HL-60/S4 (cell line): Measurements from ENCODE around the gene CLDN19.

Experiments
- in situ Hi-C: fragments of 300-500 bp; cut with MboI; formaldehyde crosslinking; loops from 2 replicates; pipeline ENCODE4 v1.14.3; 2022; ENCODE audit warnings: low sequenced_read_pairs

CLDN19 gene

DNA sequence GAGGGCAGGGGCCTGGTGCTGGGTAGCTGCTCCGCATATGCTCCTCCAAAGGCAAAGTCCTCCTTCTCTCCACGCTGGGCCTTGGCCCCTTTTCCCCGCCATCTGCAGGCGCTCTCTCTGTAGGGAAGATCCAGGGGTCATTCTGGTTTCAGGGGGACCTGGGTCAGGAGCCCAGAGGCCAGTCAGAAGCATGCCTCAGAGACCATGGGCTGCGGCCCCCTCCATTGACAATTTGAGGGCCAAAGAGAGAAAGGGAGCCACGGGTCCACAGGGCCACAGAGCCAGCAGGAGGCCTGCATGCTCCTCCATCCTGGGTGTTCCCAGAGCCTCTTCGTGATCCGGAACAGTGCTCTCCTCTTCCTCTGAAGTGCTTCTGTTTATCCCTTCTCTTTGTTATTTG, 2.1 kb upstream of the CLDN19 start:
- in situ Hi-C loops = loop anchor here (10.0 to 25.0 kb wide), 2 partner anchors 397 to 580 kb away; partner anchors contain the start of genes GUCA2A and GUCA2B

DNA sequence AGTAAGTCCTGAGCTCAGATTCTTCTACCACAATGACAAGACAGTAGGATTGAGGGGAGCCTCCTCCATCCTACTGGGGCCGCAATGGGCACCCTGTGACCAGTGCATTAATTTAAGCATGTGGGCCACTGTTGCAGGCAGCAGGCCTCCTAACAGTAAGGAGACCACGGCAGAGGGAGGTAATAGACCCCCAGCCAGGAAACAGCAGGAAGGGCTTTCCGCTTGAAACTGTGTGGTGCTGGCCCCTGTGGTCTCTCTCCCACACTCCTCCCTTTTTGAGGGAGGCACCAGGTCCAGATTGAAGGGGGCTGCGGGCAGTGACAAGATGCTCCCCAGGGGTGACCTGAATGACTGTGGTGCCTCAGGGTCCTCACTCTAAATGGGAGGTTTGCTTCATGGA, 1.7 kb upstream of the CLDN19 start:
- in situ Hi-C loops = loop anchor here (10.0 to 25.0 kb wide), 2 partner anchors 397 to 579 kb away; partner anchors contain the start of genes GUCA2A and GUCA2B

DNA sequence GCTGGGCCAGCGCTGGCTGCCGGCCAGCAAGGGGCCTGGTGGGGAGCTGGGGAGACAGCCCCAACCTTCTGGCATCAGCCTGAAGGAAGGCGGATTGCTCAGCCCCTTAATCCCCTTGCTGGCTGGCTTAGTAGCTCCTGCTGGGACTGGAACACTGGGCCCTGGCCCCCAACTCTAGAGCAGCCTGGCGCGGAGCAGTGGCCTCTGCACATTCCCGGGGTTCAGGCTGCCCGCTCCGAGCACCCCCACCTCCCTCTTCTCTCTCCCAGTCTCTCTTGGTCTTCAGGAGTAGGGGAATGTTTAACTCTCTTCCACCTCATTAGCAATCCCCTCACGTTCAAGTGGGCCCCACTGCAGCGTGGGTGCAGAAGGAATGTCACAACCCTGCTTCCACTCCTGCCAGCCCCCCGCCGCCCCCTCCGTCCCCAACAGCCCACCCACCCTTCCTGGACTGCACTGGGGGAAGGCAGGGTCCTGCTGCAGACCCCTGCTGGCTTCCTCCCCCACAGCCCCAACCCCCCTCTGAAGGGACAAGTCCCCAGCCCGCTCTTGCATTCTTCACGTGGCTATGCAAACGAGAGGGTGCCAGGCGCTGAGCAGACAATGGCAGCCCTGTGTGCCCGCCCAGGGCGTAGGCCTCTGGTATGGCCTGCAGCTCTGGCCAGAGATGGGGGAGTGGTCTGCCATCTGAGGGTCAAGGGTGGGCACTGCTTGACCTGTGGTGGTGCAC, 980 bp upstream of the CLDN19 start:
- in situ Hi-C loops = loop anchor here (10.0 to 25.0 kb wide), 2 partner anchors 396 to 579 kb away; partner anchors contain the start of genes GUCA2A and GUCA2B

DNA sequence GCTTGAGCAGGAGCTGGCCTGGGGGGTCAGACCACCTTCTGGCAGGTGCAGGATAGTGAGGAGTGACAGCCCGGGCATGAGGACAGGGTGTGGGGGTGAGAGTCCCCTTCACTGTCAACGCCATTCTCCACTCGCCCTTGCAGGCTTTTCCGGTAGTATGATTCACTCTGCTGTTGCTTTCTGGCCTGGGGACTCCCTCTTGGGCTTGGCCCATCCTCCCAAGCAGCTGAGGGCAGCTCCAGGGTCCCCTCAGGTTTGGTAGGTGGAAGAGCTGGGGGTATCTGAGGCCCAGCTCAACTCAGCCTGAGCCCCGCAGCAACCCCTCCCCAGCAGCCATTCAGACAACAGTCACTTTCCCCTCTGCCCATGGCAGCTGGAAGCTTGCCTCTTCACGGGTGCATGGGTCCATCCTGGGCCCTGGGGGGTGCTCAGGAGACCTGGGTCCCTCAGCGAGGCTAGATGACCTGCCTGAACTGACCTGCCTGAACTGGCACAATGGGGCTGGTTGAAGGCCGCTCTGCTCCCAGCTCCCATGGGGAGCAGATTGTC, 1.3 kb downstream of the CLDN19 start:
- in situ Hi-C loops = loop anchor here (10.0 to 25.0 kb wide), 2 partner anchors 224 to 576 kb away; partner anchors contain the start of genes GUCA2A and GUCA2B

DNA sequence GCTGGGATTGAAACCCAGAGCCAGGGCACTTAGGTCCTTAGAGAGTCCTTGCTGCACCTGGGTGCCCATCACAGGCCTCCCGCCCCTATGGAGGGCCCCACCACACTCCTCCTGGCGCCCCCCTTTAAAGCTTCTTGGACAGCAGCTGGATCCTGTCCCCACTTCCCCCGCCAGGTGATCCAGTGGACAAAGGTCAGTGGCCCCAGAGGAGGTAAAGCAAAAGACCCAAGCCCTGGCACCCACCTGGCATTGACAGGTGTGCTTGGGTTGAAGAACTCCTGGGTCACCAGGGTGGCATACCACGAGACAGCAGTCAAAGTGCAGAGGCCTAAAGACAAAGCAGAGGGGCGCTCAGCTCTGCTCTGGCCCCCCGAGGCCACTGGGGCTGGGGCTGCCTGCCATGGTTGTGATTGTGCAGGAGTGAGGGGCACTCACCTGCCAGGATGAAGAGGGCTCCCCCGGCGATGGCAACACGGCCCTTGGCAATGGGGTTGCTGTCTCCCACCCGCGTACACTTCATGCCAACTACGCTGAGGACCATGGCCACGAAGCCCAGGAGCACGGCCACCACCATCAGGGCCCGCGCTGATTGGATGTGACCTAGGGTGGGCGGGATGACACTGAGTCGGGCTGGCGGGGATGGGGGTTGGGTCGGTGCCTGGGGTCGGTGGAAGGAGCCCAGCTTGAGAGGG, 1.9 kb downstream of the CLDN19 start:
- in situ Hi-C loops = loop anchor here (10.0 to 25.0 kb wide), 2 partner anchors 223 to 576 kb away; partner anchors contain the start of genes GUCA2A and GUCA2B

DNA sequence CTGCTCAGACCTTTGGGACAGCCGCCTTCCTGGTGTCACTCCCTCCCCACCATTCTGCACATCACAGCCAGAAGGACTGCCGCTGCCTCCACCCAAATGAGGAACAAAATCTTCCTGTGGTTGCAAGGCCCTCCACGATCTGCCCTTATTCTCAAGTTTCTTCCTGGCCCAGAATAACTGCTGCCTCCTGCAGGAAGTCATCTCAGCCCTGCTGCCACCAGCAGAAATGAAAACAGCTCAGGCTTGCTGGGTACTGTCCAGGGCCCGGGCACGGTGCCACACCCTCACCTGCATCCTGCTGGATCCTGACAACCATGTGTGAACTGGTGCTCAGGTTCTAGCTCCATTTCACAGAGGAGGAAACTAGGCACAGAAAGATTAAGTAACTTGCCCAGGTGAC, 2.8 kb downstream of the CLDN19 start:
- in situ Hi-C loops = loop anchor here (10.0 to 25.0 kb wide), 2 partner anchors 222 to 575 kb away; partner anchors contain the start of genes GUCA2A and GUCA2B

DNA sequence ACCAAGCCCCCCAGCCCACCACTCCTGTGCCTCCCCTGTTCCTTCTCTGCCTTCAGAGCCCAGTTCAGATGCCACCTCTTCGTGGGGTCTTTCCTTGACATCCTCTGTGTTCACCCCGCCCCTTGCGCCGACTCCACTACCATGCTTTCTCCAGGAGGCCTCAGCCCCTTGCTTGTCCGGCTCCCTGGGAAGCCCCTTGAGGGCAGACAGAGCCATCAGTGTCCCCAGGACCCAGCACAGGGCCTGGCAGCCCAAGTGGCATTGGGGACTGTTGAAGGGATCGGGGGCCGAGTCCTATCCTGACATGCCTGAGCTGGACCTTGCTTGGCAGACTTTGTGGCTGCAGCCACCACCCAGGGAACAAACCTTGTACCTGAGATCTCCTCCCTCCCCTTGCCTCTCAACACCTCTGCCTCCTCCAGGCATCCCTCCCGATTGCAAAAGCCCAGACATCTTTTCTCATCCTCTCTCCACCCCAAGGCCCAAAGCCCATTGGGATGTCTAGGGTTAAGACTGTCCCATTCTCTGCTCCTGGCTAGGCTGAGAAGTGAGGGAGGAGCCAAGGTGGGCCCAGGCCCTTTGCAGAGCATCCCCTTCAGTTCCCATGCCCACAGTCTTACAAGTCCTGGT, 3.4 kb downstream of the CLDN19 start:
- in situ Hi-C loops = loop anchor here (10.0 to 25.0 kb wide), 2 partner anchors 222 to 574 kb away; partner anchors contain the start of genes GUCA2A and GUCA2B

DNA sequence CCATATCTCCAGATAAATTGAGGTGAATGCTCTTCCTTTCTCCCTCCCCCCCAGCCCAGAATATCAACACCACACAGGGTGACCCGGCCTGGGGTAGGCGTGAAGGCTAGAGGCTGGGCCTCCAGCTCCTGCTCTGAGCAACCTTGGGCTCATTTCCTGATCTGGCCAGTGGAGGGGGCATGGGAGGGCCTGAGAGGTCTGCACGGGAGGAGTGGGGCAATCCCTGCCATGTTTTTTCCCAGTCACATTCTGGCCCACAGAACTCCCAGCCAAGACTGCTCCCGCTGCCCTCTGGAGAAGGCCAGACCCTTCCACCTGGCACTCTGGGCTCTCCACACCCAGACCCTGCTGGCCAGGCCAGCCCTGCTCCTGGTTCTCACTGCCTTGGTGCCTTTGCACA, 3.9 kb downstream of the CLDN19 start:
- in situ Hi-C loops = loop anchor here (10.0 to 25.0 kb wide), 2 partner anchors 221 to 574 kb away; partner anchors contain the start of genes GUCA2A and GUCA2B

DNA sequence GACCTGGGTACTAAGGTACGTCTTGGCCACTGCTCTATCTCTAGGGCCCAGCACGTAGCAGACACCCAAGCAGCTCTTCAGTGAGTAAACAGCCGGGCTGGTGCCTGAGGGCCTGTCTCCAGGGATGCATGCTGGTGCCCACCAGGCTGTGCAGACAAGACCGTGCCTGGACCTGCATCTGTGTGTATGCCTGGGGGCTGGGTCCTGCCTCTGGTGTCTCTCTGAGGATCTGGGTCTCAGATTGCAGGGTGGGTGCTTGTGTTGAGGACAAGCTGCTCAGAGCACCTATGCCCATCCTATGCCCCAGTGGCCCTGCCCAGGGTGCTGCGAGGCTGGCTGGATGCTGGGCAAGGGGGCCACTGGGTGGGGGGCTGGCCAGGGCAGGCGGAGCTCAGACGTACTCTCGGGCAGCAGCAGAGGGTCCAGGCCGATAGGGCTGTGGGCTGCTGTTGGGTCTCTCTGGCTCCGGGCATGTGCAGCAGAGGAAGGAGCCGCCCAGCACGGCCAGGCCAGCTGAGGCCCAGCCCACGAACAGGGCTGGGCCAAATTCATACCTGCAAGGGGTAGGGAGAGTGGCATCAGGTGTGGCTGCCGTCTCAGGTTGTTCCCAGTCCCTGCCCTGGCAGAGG, 4.4 kb downstream of the CLDN19 start:
- in situ Hi-C loops = loop anchor here (10.0 to 25.0 kb wide), 2 partner anchors 221 to 573 kb away; partner anchors contain the start of genes GUCA2A and GUCA2B

DNA sequence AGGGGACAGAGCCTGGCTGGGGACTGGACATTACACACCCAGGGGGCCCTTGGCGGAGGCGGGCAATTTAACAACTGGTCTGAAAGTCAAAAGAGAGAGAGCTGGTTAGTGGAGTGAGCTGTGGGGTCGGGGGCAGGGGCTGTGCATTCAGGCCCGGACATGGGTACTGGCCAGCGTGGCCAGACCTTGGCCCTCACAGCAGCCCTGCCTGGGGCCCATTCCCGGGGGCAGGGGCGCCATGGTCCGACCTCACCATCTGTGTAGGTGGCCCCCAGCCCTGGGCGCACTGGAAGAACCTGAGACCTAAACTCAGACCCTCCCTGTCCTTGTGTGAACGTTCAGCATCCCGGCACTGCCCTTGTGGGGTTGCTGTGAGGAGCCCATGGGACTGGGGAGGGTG, 5.0 kb downstream of the CLDN19 start:
- in situ Hi-C loops = loop anchor here (10.0 to 25.0 kb wide), 2 partner anchors 220 to 573 kb away; partner anchors contain the start of genes GUCA2A and GUCA2B

DNA sequence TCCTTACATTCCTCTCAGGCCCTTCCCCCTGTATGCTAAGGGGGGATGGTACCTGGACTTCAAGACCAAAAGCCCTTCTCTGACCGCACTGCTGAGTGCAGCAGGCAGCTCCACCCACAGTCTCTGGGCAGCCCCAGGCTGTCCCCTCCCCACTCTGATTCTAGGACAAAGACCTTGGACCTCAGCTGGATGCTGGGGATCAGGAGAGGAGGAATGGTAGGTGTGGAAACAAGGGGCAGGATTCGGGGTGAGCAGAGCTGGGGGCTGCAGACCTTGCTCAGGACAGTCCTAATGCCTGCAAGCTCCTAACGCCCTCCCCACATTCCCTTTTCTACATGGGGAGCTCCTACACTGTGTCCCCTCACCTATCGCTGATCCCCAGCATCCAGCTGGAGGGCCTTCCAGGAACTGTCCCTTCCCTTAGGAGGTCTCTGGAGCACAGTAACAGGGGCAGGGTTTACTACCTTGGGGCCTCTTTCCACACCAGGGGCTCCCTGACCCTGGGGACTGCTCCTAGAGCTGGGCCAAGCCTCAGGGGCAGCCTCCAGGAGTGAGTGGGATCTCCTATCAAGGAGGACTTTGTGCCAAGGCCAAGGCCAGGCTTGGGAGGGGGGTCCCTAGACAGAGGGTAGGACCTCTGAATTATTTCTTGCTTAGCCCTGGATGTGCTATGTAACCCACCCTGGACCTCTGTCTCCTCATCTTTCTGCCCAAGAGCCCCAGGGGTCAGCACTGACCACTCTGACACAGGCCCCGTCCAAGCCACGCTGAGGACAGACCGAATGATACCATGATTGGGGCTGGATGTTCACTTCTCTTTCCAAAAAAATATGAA, 5.6 kb downstream of the CLDN19 start:
- in situ Hi-C loops = loop anchor here (10.0 to 25.0 kb wide), 2 partner anchors 220 to 572 kb away; partner anchors contain the start of genes GUCA2A and GUCA2B

DNA sequence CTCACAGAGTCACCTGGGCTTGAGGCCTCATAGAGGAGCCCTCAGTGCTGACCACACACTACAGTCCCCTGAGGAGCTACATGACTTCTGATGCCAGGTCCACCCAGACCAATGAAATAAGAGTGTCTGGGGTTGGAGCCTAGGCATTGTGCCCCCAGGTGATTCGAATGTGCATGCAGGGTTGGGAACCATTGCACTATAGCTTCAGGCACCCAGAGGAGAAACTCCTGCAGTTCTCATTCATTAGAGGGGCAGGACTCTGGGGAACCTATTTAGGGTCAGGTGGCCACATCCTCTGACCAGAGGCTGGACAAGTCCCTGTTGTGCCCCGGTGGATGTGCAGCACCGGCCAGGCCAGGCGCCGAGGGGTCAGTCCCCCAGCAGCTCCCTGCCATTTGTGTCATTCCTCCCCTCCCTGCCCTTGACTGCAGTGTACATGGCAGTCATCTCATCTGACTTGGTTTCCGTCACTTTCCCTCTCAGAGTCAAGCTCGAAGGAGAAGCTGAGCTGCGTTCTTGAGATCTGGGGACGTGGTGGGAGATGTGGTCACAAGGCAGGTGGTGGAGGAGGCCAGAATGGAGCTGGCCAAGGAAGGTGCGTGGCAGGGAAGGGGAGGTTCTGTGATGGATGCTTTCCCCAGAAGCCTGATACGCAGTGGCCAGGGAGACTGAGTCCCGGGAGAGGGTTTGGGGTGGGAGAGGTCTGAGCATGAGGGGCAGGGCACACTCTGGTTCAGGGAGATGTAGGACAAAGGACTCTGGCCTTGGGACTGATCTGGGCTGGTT, 6.4 kb downstream of the CLDN19 start:
- in situ Hi-C loops = loop anchor here (10.0 to 25.0 kb wide), 2 partner anchors 219 to 571 kb away; partner anchors contain the start of genes GUCA2A and GUCA2B

DNA sequence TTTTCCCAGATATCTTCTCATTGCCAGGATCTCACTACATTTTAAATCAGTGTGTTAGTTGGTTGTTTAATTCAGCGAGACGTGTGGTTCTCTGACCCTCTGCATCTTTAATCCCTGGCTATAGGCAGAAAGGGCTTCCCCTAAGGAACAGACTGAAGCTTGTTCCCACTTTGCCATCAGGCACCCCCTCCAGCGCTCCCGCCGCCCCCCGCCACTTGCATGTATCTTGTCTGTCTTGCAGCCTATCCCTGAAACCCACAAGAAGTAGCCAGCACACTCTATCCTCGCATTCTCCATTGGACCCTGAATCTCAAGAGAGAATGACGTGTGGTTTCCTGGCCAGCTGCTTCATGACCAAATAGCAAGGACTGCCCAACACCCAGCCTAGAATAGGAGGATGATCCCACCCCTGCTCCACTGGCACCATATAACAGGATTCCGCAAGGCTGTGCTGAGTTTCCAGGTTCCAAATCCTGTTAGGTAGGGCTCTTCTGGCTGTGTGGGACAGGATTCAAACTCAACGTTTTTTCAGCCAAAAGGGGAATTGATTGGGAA, 7.8 kb downstream of the CLDN19 start:
- in situ Hi-C loops = loop anchor here (10.0 to 25.0 kb wide), 2 partner anchors 217 to 570 kb away; partner anchors contain the start of genes GUCA2A and GUCA2B

DNA sequence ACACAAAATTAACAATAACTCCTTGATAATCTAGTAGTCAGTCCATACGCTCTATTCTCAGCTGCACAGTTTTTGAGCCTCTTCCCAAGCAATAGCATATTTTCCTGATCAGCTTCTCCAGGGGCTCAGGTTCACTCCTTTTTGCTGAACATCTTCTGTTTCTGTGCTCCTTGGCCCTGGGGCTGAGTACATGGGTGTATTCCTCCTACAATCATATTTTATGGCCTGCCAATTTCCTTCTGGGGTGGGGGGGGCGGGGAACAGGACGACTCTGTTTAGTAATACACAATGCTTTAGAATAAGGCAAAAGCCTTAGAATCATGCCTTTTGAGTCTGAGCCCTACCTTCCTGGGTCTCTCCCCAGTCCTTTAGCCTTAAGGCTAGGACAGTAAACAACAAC, 8.5 kb downstream of the CLDN19 start:
- in situ Hi-C loops = loop anchor here (10.0 to 25.0 kb wide), 2 partner anchors 217 to 569 kb away; partner anchors contain the start of genes GUCA2A and GUCA2B

DNA sequence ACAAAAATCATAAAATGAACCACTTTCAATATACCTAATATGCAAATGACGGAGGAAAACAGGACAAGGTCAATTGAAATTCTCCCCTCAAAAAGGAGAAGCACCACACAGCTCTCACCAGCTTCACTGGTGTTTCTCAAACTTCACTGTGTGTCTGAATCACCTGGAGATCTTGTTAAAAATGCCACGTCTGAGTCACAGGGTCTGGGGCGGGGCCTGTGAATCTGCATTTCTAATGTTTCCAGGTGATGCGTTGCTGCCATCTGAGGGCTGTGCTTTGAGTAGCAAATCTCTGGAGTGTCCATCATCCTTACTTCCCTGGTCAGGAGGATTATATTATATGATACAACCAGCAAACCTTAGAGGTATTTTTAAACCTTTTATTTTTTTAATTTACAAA, 9.0 kb downstream of the CLDN19 start:
- in situ Hi-C loops = loop anchor here (10.0 to 25.0 kb wide), 2 partner anchors 216 to 569 kb away; partner anchors contain the start of genes GUCA2A and GUCA2B

DNA sequence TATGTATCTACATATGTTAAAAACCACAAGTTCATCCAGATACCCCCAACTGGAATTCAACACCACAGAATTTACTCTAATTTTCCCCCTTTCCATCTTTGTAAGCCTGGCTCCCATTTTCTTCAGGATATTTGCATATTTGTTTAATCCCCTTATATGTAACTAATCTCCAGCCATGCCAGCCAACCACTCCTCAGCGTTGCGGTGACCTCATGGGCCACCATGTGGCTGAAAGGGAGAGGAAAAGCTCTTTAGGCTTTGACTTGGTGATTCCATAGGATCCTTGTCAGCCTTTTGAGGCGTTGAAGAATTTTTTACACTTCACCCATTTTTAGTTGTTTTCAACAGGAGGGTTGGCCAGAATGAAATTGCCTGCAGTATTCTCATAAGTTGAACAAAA, 10.0 kb downstream of the CLDN19 start:
- in situ Hi-C loops = loop anchor here (10.0 to 25.0 kb wide), 2 partner anchors 215 to 568 kb away; partner anchors contain the start of genes GUCA2A and GUCA2B

DNA sequence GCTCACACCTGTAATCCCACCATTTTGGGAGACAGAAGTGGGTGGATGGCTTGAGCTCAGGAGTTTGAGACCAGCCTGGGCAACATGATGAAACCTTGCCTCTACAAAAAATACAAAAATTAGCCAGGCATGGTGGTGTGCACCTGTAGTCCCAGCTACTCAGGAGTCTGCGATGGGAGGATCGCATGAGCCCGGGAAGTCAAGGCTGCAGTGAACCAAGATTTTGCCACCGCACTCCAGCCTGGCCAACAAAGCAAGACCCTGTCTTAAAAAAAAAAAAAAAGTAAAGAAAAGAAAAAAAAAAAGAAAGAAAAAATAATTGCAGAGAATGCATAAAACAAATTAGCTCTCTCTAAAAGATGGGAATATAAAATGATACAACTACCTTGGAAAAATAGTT, 14.2 kb downstream of the CLDN19 start:
- in situ Hi-C loops = loop anchor here (25.0 kb wide), 1 partner anchor 564 kb away; the partner anchor contains the start of genes GUCA2A and GUCA2B
